IPS DF 4.7 (cell line): ENCODE results near the gene RXFP2.
A peak's percentile ranks its signal among the peaks of the same experiment; 100 is the strongest.

Experiments used
- DNase-seq: peaks from one replicate; pipeline ENCODE4 v3.0.0-alpha.2; 2013; ENCODE audit warnings: low spot score; ENCODE audit errors: extremely low read depth

Gene RXFP2

DNA sequence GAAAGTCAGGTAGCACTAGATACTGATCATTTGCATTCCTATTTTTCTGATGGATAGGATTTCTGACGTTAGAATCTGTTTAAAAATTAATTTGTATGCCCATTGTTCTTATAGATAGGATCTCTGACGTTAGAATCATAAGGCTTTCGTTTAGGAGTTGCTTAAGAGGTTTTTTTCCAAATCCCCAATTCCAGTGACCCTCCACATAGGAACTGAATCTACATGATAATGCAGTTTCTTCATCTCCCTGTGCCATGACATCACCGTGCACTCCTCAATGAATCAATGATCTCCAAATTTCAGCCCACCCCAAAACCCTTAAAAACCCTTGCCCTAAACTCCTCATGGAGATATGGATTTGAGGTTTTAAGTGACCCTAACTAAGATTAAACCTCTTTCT, 87.2 kb downstream of the RXFP2 start:
- DNase-seq, result no peak

DNA sequence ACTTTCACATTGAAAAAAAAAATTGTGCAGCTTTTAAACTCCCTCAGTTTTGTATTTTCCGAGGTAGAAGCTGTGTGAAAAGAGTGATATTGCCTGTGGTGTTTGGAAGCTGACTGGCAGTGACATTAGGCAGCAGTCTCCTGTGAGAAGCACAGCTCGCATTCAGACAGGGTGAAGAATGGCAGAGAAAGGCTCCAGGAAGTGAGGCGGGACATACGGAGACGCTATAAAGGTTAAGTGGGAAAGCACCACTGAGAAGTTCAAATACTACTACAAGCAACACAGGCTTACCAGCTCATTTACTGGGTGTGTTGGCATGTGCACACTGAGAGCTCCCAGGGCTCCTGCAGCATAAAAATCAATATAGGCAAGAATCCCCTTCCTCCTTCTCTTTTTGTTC, 88.4 kb downstream of the RXFP2 start:
- no peak for DNase-seq

DNA sequence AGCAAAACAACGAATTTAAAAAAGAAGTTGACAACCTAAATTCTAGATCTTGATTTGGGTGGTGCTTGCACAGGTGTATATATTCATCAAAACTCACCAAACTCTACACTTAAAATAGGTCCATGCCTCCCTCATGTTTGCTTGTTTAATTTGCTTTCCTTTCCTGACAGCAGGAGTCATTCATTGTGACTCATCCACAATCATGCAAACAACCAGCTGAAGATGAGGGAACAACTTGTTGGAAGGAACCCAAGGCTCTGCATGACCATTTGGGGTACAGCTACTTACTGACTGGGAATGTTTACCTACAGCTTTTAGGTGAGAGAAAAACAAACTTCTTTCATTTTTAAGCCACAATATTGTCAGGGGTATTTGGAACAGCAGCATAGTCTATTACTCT, 96.6 kb downstream of the RXFP2 start:
- DNase-seq, result no peak

DNA sequence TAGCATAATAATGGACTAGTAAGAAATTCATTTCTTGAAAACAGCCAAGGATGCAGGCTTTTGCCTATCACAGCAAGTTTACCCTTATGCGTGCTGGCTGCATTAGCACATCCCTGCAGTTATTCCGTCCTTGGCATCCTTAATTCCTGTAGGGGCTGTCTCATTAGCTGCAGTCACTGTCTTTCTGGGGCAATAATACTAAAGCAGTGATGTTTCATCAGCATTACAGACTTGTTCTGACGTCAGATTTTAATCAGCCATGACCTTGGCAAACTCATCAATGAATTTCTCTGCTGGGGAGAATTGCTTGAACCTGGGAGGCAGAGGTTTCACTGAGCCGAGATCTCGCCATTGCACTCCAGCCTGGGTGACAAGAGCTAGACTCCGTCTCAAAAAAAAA, 103.7 kb downstream of the RXFP2 start:
- DNase-seq, result no peak

DNA sequence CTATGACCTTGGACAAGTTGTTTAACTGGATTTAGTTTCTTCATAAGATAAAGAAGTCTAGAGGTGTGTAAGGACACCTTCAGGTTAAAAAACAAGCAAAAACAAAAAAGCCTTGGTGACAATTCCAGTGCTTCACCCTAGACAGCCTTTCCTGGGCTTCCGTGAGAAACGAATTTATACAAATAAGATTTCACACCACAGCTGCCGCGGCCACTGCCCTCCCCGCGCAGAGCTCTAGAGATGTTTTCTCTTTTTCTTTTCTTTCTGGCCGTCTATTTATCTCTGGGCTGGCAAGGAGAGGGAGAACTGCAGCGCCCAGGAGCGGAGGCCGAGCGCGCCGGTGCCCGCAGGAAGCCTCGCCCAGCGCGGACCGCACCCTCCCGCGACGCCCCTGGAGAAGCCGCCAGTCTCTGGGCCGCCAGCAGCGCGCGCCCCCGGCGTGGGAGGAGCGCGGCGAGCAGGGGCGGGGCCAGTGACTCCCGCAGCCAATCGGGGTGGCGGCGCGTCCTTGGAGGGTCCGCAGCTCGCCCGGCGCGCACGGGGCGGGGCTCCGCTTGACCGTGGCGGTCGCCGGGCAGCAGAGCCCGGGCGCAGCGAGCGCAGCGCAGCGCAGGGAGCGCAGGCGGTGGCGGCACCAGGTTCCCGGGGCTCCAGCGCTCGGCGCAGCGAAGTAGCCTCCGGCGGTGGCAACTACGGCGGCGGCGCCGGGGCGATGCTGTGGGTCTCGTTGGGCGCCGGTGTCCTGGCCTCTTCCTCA, 107.0 kb downstream of the RXFP2 start:
- DNase-seq, result peak; percentile 36

DNA sequence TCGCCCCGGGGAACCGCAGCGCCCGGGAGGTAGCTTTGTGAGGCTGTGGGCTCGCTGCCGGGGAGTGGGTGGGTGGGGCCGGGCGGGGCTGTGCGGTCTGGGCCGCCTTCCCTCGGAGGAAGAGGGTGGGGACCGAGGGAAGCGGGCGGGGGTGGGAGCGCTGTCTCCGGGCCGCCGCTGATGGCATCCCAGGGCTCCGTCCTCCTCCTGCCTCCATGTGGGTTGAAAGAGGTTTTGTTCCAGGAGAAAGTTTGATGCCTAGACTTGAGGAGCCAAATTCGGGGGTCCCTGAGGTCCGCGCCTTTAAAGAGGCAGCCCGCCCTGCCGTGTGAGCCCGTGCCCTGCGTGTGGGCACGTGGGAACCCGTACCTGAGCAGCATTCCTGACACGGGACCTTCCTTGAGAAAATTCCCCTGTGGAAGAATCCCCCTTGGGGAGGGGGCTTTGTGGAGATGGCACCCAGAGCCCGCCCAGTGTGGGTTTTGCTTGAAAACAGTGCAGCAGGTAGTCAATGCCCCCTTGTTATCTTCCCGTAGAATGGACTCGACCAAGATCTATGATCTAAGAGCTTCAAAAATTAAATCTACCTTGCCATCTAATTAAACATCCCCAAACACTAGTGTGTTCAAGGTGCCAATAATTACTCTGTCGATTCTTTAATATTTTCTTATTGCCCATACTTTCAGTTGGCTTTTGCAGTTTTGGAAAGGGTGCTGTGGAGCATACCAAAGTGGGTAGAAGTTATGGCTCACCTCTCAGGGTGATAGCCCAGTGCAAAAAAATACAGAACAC, 107.8 kb downstream of the RXFP2 start:
- no peak for DNase-seq

DNA sequence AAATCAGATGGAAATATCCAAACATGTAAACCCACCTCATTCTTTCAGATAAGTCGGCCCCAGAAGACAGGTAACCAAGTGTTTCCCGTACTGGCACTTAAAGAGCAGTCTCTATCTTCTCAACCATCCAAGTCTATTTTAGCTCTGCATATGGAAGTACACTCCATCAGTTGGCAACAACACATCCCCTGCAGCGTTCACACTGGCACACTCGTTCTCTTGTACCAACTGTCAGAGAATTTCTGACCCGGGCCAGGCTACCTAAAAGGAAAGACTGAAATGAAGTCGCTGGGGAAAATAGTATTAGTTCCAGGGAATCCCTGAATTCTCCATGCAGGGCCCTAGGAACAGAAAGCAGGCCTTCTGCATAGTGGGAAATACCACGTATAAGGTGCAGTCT, 109.3 kb downstream of the RXFP2 start:
- DNase-seq, result no peak

DNA sequence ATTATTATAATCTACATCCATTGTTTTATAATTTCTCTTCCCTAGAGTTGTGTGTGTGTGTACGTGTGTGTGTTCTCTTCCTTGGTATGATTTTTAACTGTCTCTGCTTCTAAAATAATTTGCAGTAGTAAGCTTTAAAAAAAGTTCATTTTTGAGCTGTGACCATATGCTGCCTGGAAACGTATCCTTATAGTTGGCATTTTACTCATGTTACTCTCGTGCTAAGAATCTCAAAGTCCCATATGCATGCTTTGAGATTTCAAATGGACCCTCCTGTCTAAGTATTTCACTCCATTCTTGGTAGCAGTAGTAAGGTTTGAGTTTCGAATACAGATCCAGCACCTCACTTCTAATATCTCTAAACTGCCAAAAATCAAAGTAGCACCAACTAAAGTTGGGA, 109.9 kb downstream of the RXFP2 start:
- DNase-seq, result no peak

DNA sequence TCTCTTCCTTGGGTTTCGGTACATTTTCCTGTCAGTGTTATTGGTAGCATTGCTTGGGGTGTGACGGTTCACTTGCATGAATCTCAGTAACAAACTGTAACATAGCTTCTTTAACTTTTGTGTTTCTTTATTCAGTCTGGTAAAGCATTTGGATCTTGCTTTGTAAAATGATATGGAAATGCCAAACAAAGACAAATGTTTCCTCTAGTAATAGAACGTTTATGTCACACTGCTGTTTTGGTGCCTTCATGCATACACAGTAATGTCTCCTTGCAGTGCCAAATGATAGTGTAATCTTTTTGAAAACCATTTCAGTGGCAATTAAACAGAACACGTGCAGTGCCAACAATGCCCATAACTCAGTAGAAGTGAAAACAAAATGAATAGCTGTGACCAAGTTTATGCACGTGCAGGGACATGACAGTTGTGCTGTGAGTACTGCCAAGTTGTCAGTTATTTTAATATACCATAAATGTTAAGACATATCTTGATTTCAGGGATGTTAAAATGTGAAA, 110.8 kb downstream of the RXFP2 start:
- DNase-seq, result no peak

DNA sequence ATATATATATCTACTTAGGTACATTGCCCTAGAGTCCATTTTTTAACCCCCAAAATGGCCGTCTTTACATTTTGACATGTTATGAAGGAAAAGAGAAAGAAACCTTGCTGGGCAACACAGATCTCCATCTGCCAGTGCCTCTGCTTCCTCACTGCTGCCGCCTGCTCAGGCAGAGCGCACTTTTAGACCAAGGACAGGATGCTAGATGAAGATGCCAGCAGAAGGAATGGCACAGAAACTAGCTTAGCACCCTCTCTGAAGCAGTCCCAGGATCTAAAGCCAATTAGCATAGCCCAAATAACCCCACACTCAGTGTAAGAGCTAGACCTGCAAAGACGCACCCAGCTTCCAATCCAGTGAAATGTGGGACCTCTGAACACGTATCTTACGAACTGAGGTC, 111.9 kb downstream of the RXFP2 start:
- no peak for DNase-seq
